ENCODE data around the gene ATP6V1B1. TPM values are rescaled to one million over a fixed set of nuclear protein-coding genes. Genes with fewer than 3 reads are reported as not detected.

The ATP6V1B1 gene
- total RNA-seq, 4 donors from 2014 or later = 22.7 to 66.9 (median 39.5) TPM

GRCh38 chr2:70936165-70936978 lies 672 bp downstream of the ATP6V1B1 start:
- H3K27me3 ChIP-seq = peaks cover 11% of the 10 kb centered on the region
- WGBS = 79% methylated on average over 9 of the region's 10 CpGs
- no peaks in the 10 kb centered on the region for H3K9me3 ChIP-seq

GRCh38 chr2:70936979-70937811 lies 1.5 kb downstream of the ATP6V1B1 start:
- Histone ChIP-seq H3K36me3 (no peaks in the 10 kb centered on the region), H3K9me3 (no peaks in the 10 kb centered on the region), H3K27me3 (peaks cover 11% of the 10 kb centered on the region), H3K4me3 (peak overlapping the region; percentile 30), H3K4me1 (no peaks in the 10 kb centered on the region), H3K27ac (peak overlapping the region; percentile 42)
- TF ChIP-seq POLR2A (IDR thresholded peaks at IDR 0.05) = no peak
- no peak for TF ChIP-seq POLR2AphosphoS5 (IDR thresholded peaks at IDR 0.05)
- TF ChIP-seq EP300 (IDR thresholded peaks at IDR 0.05) = no peak
- TF ChIP-seq CTCF (IDR thresholded peaks at IDR 0.05) = no peak
- 72% methylated on average over 6 of the region's 10 CpGs for WGBS
- DNase-seq (ENCODE audit: low spot score in 2 of 2) = peak in 1 of 2 donors; percentile 74

More at GRCh38 chr2:70936165-70936978, 672 bp downstream of the ATP6V1B1 start:
- Histone ChIP-seq H3K4me1 (no peaks in the 10 kb centered on the region), H3K4me3 (peak overlapping the region; percentile 30), H3K36me3 (no peaks in the 10 kb centered on the region), H3K27ac (peak overlapping the region; percentile 82)
- TF ChIP-seq EP300 (IDR thresholded peaks at IDR 0.05) (no peak), POLR2AphosphoS5 (IDR thresholded peaks at IDR 0.05) (no peak), CTCF (IDR thresholded peaks at IDR 0.05) (no peak), POLR2A (IDR thresholded peaks at IDR 0.05) (no peak)
- peak in 1 of 2 donors; percentile 11 for DNase-seq (ENCODE audit: low spot score in 2 of 2)

- Histone ChIP-seq H3K27ac (peak overlapping the region; percentile 42), H3K4me1 (no peaks in the 10 kb centered on the region), H3K9me3 (no peaks in the 10 kb centered on the region), H3K4me3 (peak overlapping the region; percentile 3), H3K36me3 (no peaks in the 10 kb centered on the region), H3K27me3 (peaks cover 11% of the 10 kb centered on the region)
- TF ChIP-seq POLR2A (IDR thresholded peaks at IDR 0.05) (no peak), CTCF (IDR thresholded peaks at IDR 0.05) (no peak), EP300 (IDR thresholded peaks at IDR 0.05) (no peak), POLR2AphosphoS5 (IDR thresholded peaks at IDR 0.05) (no peak)
- WGBS = 45% methylated on average over 8 of the region's 10 CpGs
- peak in 1 of 2 donors; percentile 58 for DNase-seq (ENCODE audit: low spot score in 2 of 2)
Observed at GRCh38 chr2:70937866-70938585, 2.3 kb downstream of the ATP6V1B1 start.

- WGBS = 44% methylated on average over 3 of the region's 3 CpGs
- Histone ChIP-seq H3K27ac (peak overlapping the region; percentile 42), H3K4me1 (no peaks in the 10 kb centered on the region), H3K36me3 (no peaks in the 10 kb centered on the region), H3K27me3 (peaks cover 11% of the 10 kb centered on the region), H3K9me3 (no peaks in the 10 kb centered on the region), H3K4me3 (peak overlapping the region; percentile 3)
- TF ChIP-seq EP300 (IDR thresholded peaks at IDR 0.05) (no peak), POLR2A (IDR thresholded peaks at IDR 0.05) (no peak), CTCF (IDR thresholded peaks at IDR 0.05) (no peak), POLR2AphosphoS5 (IDR thresholded peaks at IDR 0.05) (no peak)
- DNase-seq (ENCODE audit: low spot score in 2 of 2) = peak in 1 of 2 donors; percentile 60
Observed at GRCh38 chr2:70938586-70938950, 2.9 kb downstream of the ATP6V1B1 start.

Measured in suprapubic skin (tissue), 4 donors.